ENCODE results near the gene MAML2.

GRCh38 chr11:96229354-96229977 lies 113.5 kb downstream of the MAML2 start:
- TF ChIP-seq CTCF (IDR thresholded peaks at IDR 0.05) (no peak), POLR2AphosphoS5 (IDR thresholded peaks at IDR 0.05; ENCODE audit: low read depth, low read length) (no peak), REST (IDR thresholded peaks at IDR 0.05; ENCODE audit: insufficient read depth in 1 of 2, low read depth in 2 of 2, low read length in 1 of 2) (no peak)

All from Panc1 (cell line).